Measurements from ENCODE around the gene BLACAT1.

- TF ChIP-seq, protein P1, sequence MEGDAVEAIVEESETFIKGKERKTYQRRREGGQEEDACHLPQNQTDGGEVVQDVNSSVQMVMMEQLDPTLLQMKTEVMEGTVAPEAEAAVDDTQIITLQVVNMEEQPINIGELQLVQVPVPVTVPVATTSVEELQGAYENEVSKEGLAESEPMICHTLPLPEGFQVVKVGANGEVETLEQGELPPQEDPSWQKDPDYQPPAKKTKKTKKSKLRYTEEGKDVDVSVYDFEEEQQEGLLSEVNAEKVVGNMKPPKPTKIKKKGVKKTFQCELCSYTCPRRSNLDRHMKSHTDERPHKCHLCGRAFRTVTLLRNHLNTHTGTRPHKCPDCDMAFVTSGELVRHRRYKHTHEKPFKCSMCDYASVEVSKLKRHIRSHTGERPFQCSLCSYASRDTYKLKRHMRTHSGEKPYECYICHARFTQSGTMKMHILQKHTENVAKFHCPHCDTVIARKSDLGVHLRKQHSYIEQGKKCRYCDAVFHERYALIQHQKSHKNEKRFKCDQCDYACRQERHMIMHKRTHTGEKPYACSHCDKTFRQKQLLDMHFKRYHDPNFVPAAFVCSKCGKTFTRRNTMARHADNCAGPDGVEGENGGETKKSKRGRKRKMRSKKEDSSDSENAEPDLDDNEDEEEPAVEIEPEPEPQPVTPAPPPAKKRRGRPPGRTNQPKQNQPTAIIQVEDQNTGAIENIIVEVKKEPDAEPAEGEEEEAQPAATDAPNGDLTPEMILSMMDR (IDR thresholded peaks at IDR 0.05) = no peak
- no peak for TF ChIP-seq ZFX (IDR thresholded peaks at IDR 0.05; ENCODE audit: borderline replicate concordance)
Observed at GRCh38 chr1:205420938-205421337, 34.9 kb downstream of the BLACAT1 start.

Data from 22Rv1 (cell line).